A673 (cell line): ENCODE results near the gene DNAAF8. TPM values are rescaled to one million over a fixed set of nuclear protein-coding genes. Genes with fewer than 3 reads are reported as not detected.

ENCODE experiments used
- BruUV-seq: library from RNA; stranded (reverse); fragments of 400-500 nt; replicated peaks from 2 replicates; lab custom pipeline; 2021; lab: Mats Ljungman, UMichigan
- CTCF ChIA-PET: fragments of 300-600 bp; sonication (Branson Sonifier 250); formaldehyde crosslinking; loops from one replicate; lab custom pipeline; 2022; ENCODE audit warnings: antibody characterized with exemption; lab: Charles Lee
- POLR2A ChIA-PET: fragments of 300-600 bp; sonication (Branson Sonifier 250); formaldehyde crosslinking; loops from one replicate; lab custom pipeline; 2022; ENCODE audit warnings: antibody characterized with exemption; ENCODE audit not compliant: low non-redundant PET; lab: Charles Lee
- DNase-seq: peaks from one replicate; pipeline ENCODE4 v3.0.0-alpha.2; 2015; ENCODE audit warnings: low spot score
- H3K27ac ChIP-seq: fragments of 200-600 bp; sonication (generic); 2 replicates; pipeline ENCODE4 v1.5.1; 2016; ENCODE audit warnings: mixed run types, low read depth, mild to moderate bottlenecking, mixed read lengths, antibody characterized with exemption, low read length; ENCODE audit not compliant: poor library complexity, severe bottlenecking
- H3K27me3 ChIP-seq: fragments of 200-600 bp; sonication (generic); replicated peaks from 2 replicates; pipeline ENCODE4 v1.6.1; 2017; ENCODE audit warnings: mixed run types, low read depth, mild to moderate bottlenecking, mixed read lengths, antibody characterized with exemption, low read length; ENCODE audit not compliant: insufficient read depth, poor library complexity
- H3K36me3 ChIP-seq: fragments of 200-600 bp; sonication (generic); 2 replicates; pipeline ENCODE4 v1.6.1; 2016; ENCODE audit warnings: mixed run types, mild to moderate bottlenecking, mixed read lengths, antibody characterized with exemption, low read length; ENCODE audit not compliant: insufficient read depth, poor library complexity, severe bottlenecking
- H3K4me1 ChIP-seq: fragments of 200-600 bp; sonication (generic); 2 replicates; pipeline ENCODE4 v1.6.1; 2017; ENCODE audit warnings: mixed run types, mild to moderate bottlenecking, mixed read lengths, antibody characterized with exemption, low read length; ENCODE audit not compliant: insufficient read depth, poor library complexity, severe bottlenecking
- H3K4me3 ChIP-seq: fragments of 200-600 bp; sonication (generic); 2 replicates; pipeline ENCODE4 v1.5.1; 2016; ENCODE audit warnings: low read depth, mixed run types, mild to moderate bottlenecking, mixed read lengths, low read length; ENCODE audit not compliant: poor library complexity, severe bottlenecking
- H3K9me3 ChIP-seq: fragments of 200-600 bp; sonication (generic); 2 replicates; pipeline ENCODE4 v1.6.1; 2016; ENCODE audit warnings: mixed run types, low read depth, mild to moderate bottlenecking, mixed read lengths, antibody characterized with exemption, low read length; ENCODE audit not compliant: poor library complexity, severe bottlenecking
- CTCF ChIP-seq: fragments of 300-800, 200-600 bp; sonication (generic); conservative IDR thresholded peaks from 2 replicates; pipeline ENCODE4 v1.5.1; 2017; ENCODE audit warnings: low read depth, mild to moderate bottlenecking, antibody characterized with exemption, low read length, moderate library complexity, mixed read lengths
- EZH2 ChIP-seq: fragments of 200-600 bp; sonication (generic); IDR thresholded peaks from 2 replicates; pipeline ENCODE4 v1.6.1; 2017; ENCODE audit warnings: borderline replicate concordance, low read depth, mild to moderate bottlenecking, mixed read lengths, antibody characterized with exemption, low read length; ENCODE audit not compliant: poor library complexity, severe bottlenecking
- intact Hi-C: fragments of 100-400 bp; cut with micrococcal nuclease; formaldehyde crosslinking; loops from one replicate; pipeline ENCODE4 v1.10.0; 2022; ENCODE audit not compliant: unreplicated experiment
- total RNA-seq: library from RNA; stranded (reverse); gene quantifications from 2 replicates; pipeline ENCODE4 v1.2.3, GENCODE V29; 2021

Gene DNAAF8
- total RNA-seq, 1 experiment from 2014 or later, result 0.15 TPM

- intact Hi-C loops, result no loop called here
- TF ChIP-seq EZH2 (no peak), CTCF (no peak)
These were observed 46.2 kb upstream of the DNAAF8 start for GRCh38 chr16:4687946-4688673.

GRCh38 chr16:4688674-4689045, 45.7 kb upstream of the DNAAF8 start:
- Histone ChIP-seq H3K9me3 (no peaks in the 10 kb centered on the region), H3K4me3 (no peak overlapping the region), H3K27ac (no peak overlapping the region), H3K4me1 (peaks cover 4% of the 10 kb centered on the region), H3K27me3 (no peaks in the 10 kb centered on the region), H3K36me3 (no peaks in the 10 kb centered on the region)
- DNase-seq, result no peak
- BruUV-seq, result no TSS peak
- TF ChIP-seq EZH2, result no peak
- no peak for TF ChIP-seq CTCF
- intact Hi-C loops, result no loop called here
- ChIA-PET CTCF (no interaction called here), POLR2A (no interaction called here)

More at GRCh38 chr16:4687946-4688673, 46.2 kb upstream of the DNAAF8 start:
- H3K27ac ChIP-seq, result no peak overlapping the region
- no peaks in the 10 kb centered on the region for H3K27me3 ChIP-seq
- no peaks in the 10 kb centered on the region for H3K36me3 ChIP-seq
- BruUV-seq, result no TSS peak
- DNase-seq, result no peak
- ChIA-PET CTCF (interaction anchor here (0.5 kb wide), 1 partner anchor 132 kb away, joined by 3 read pairs; the partner anchor contains the start of gene C16orf96), POLR2A (no interaction called here)
- H3K9me3 ChIP-seq, result no peaks in the 10 kb centered on the region
- peaks cover 4% of the 10 kb centered on the region for H3K4me1 ChIP-seq
- no peak overlapping the region for H3K4me3 ChIP-seq

- Histone ChIP-seq H3K9me3 (no peaks in the 10 kb centered on the region), H3K36me3 (no peaks in the 10 kb centered on the region), H3K27ac (no peak overlapping the region), H3K27me3 (no peaks in the 10 kb centered on the region), H3K4me1 (peaks cover 4% of the 10 kb centered on the region), H3K4me3 (no peak overlapping the region)
- ChIA-PET CTCF (no interaction called here), POLR2A (no interaction called here)
- BruUV-seq, result no TSS peak
- intact Hi-C loops, result no loop called here
- no peak for DNase-seq
- TF ChIP-seq CTCF (no peak), EZH2 (no peak)
These were observed 45.2 kb upstream of the DNAAF8 start for GRCh38 chr16:4689091-4689671.
